TTC549 (cell line): ENCODE measurements around the gene NR2F2.

Source experiments
- FAIRE-seq: peaks from 2 replicates; lab custom pipeline; 2012; peaks lifted over from hg19 to GRCh38; lab: Jason Lieb, UNC

Gene NR2F2

DNA sequence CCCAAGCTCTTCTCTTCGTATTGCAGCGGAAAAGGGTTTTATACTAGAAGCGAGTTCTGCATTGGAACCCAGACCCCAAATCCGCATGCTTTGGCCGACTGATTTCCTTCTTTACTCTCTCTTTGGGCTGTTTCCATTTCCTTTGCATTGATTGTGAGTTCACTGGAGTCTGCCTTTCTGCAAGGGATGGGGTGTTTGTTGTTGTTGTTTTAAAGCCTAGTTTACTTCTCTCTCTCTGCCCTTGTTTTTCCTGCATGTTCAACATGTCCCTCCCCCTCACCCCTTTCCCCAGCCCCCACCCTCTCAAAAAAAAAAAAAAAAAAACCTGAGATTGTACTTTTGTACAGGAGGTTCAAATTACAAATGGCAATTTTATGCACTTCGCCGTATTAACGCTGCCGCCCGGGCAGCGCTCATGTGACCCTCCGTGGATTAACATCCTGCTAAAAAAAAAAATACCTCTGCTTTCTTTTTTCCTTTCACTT is 2.2 kb downstream of the NR2F2 start:
- no peak for FAIRE-seq

DNA sequence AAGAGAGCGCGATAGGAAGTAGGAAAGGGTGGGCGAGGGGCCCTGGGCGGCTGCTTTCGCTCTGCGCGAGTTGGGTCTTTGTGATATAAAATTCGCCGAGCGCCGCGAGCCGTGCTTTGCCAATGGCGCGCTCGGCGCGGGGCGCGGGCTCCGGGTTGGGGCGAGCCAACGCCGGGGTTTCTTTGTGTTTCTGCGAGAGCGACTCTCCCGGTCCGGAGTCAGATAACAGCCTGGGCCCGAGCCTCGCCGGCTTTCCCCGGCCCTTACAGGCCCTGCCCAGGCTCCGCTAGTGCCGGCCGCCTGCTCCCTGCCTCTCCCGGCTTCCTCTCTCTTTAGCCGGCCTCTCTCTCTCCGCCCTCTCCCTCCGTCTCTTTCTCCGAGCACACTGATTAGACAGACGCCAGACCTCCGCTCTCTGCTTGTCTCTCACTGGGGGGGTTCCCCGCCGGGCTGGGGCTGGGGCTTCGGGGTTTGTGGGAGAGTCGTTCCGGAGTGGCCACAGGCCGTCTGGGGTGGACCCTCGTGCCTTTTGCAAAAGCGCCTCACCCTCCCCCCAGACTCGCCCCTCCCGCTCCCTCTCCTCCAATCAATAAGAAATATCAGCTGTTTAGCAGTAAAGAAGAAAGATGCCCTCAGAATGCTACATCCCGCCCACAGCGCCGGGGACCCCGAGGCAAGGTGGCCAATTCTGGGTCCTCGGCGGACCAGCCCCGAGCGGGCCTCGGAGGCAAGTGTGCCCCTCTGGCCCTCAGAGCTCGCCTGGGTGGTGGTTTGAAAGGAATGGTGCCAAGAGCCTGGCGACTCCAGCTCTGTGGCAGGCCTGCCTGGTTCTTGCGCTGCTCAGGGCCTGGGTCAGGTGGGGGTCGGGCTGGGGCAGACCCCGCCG is 2.9 kb downstream of the NR2F2 start:
- FAIRE-seq: no peak

DNA sequence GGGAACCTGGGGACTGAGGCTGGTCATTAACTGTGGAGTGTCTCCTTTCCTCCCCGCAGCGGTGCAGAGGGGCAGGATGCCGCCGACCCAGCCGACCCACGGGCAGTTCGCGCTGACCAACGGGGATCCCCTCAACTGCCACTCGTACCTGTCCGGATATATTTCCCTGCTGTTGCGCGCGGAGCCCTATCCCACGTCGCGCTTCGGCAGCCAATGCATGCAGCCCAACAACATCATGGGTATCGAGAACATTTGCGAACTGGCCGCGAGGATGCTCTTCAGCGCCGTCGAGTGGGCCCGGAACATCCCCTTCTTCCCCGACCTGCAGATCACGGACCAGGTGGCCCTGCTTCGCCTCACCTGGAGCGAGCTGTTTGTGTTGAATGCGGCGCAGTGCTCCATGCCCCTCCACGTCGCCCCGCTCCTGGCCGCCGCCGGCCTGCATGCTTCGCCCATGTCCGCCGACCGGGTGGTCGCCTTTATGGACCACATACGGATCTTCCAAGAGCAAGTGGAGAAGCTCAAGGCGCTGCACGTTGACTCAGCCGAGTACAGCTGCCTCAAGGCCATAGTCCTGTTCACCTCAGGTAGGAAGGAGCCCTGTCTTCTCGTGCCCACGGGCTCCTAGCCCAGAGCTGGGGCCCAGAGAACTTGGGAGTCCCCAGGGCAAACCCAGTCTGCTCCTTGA is 3.7 kb downstream of the NR2F2 start:
- no peak for FAIRE-seq

DNA sequence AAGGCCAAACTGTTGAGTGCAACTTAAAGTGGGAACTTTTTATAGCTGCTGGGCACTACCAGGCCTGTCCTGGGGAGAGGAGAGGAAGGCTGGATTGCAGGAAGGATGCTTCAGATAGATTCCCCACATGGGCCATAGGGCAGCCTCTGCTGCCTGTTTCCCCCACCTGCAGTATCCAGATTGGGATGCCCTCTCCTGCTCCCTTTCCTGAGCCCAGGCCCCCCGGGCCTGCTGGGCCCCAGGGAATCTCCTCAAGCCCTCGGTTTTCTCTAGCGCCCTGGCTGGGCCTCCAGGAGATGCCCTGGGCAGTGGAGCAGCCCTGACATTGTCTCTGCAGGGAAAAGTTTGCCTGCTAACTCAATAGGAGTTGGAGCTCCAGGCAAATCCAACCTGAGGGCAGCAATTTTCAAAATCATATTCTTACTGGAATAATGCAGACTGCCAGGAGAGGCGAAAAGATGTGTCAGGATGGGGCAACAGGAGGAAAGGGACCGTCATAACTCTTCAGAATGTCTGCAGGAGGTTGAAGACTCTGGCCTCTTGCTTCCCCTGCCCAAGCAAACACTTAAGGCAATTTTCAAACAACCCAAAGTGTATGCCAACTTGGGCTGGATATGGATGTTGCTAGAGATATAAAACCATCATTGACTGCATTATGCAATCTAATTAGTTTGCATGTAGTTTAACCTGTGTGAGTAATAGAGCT is 4.4 kb downstream of the NR2F2 start:
- no peak for FAIRE-seq

DNA sequence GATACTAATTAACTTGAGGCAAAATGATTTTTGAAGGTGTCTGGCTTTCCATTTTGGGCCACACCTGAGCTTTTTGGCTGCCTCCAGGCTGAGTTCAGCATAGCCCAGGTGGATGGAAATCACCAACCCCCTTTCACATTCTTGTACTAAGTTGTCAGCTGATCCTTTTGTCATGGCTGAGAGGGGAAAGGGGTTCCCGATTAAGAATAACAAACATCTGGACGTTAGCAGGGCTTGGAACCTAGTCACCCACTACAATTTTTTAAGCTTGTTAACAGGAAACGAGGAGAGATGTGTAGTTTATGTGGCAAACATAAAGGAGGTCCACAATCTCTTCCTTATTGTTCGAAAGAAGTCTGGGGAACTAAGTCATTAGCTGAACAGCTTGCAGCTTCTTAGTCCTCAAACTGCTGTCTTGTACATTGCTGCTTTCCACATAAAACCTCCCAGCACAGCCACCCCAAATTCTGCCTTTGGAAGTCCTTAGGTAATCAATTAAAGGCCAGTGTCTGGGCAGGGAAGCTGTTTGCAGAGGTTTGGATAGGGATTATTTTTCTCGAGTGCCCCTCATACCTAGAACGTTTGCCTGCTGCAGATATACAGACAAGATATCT is 5.0 kb downstream of the NR2F2 start:
- no peak for FAIRE-seq

DNA sequence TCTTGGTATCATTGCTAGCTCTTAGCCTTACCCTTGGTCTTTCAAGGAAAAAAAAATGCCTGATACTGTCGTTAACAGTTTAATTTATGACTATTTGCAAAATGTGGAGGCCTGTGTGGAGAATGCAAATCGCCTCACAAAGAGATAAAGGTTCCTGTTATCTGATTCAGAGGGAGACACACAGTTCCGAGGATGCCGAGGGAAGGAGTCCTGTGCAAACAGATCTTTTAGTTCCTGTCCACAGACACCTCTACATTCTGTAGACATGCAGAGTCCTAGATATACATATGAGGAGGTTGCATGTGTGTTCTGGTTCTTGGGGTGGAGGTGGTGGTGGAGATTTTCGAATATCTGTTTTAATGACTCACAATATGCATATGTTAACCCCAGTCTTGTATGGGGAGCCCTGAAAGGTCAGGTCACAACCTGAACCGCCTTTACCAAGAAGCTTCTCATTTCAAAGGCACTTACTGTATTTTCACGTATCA is 5.7 kb downstream of the NR2F2 start:
- no peak for FAIRE-seq

DNA sequence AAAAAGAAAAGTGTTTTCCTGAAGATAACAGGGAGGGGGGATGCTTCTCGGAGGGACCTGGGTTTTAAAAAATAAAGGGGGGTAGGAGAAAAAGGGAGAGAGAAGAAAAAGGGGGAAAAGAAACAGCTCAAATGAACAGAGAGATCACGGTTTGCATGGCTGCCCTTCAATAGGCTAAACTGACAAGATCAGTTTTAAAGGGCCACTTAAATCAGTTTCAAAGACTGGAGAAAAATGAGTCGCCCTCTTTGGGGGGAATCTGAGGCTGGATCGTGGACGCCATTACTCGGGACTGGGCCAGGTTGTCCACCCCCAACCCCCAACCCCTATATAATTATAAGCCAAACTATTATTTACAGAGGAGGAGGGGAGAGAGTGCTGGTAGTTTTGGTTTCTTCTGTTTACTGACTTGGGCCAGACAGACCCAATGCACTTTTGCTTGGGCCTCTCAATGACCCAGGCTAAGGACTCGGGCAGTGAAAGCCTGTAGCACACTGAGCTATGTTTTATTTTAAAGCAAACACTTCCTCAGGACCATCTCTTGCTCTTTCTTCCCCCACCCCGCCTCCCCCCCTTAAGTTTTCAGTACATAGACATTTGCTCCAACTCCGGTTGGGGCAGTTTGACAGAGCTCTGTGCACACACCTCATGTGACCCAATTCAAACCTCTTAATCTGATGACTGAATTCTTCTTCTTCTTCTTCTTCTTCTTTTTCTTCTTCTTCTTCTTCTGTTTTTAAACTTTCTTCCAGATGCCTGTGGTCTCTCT is 6.3 kb downstream of the NR2F2 start:
- FAIRE-seq: no peak

DNA sequence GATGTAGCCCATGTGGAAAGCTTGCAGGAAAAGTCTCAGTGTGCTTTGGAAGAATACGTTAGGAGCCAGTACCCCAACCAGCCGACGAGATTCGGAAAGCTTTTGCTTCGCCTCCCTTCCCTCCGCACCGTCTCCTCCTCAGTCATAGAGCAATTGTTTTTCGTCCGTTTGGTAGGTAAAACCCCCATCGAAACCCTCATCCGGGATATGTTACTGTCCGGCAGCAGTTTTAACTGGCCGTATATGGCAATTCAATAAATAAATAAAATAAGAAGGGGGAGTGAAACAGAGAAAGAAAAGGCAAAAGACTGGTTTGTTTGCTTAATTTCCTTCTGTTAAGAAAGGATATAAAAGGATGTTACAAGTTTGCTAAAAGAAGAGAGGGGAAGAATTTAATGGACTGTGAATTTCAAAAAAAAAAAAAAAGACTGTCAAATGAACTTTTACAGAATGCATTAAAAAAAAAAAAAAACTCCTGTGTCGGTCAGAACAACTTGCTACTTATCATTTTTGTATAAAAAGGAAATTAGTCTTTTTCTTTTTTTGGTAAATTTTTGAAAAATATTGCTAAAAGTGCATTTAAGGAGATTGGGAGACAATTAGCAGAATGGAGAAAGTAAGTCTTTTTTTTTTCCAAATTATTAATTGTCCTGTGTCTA is 7.0 kb downstream of the NR2F2 start:
- no peak for FAIRE-seq

DNA sequence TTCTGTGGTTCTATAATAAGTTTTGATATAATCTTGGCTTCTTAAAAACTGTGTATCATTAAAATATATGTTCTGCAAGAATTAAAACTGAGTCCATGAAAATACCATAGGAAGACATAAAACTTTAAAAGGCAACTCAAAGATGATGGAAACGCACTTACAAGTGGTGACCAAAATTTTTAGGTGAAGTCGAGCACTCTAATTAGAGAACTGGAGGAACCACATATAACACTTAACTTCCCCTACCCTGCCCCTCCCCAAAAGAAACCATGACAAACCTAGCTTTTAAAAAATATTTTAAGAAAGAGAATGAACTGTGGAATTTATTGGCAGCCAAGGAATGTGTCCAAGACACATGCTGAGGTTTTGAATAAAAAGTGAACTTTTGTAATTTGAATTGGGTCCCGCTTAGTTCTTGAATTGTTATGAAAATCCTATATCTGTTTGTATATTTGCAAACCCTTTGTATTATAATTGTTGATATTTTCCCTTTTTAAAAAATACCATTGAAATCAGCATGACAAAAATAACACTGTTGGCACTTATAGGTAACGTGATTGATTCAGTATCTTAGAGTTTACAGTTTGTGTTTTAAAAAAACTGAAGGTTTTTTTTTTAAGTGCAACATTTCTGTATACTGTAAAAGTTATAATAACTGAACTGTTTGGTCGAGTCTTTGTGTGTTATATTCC is 7.7 kb downstream of the NR2F2 start:
- FAIRE-seq: no peak

DNA sequence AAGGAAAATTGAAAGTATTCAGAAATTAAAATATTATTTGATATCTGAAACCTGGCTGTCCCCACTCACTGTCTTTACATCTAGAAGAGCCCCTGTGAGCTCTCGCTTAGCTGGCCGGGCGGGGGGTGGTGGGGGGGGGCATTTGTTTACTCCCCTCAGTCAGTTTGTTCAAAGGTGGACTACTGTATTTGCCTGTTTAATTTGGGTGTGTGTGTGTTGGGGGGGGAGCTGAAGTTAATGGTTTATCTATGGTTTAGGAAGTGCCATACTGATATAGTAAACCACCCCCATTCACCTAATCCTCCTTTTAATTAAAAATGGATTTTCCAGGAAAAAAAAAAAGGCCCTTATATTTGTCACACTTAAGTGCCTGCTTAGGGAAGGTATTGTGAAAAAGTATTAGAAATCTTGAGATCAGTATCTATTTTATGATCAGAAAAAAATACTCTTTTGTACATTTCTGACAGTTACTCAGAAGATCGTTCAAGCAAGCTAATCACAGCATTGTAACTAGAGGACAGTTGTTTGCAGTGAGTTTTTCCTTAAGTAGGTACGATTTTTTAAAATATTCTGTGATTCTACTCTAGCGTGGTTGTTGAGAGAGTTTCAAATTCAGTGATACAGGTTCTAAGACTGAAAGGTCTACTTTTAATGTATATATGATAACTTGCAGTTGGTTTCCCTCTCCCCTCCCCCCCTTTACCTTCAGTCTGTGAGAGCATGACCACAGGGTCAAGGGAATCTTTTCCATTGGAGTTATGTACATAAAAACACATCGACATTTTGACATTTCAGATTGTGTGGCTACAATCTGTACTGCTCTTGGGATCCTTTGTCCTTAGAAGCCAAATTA is 8.5 kb downstream of the NR2F2 start:
- FAIRE-seq: no peak

DNA sequence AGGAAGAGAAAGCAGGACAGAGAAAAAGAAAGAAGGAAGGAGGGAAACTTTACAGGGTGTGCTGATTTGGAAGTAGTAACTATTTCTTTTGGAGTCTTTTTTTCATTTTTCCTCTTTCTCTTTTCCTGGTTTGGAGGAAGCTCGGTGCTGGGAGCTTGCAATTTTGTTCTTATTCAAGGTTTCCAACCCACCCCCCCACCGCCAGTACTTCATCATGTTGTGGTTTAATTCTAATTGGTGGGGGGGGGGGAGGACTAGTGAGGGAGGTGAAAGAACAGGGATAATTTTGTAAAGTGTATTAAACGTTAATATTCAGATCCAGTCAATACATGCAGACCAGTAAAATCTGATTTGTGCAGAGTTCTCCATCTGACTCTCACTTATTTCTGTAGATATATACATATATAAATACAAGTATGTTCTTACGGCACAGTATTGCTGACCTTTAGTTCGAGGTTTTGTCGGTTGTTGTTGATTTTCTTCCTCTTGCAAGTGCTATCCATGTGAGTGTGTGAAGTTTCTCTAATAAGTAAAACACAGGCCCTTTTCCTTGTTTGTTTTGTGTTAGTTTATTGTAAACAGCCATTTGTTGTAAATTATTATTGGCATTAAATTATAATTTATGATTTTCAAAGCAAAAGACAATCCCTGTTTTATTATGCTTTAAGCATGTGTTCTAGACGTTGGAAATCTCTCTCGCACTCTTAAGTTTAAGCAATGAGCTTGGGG is 9.3 kb downstream of the NR2F2 start:
- no peak for FAIRE-seq

DNA sequence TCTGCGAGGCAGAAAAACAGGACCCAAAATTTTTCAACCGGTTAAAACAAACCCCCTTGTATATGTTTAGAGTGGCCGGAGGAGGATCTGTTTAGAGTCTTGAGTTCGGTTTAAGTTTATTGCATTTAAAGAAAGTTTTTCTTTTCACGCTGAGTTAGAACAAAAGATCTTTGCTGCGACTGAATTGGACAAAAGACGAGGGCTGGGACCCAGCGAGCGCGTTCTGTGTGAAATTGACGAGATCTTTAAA is 9.8 kb downstream of the NR2F2 start:
- no peak for FAIRE-seq

DNA sequence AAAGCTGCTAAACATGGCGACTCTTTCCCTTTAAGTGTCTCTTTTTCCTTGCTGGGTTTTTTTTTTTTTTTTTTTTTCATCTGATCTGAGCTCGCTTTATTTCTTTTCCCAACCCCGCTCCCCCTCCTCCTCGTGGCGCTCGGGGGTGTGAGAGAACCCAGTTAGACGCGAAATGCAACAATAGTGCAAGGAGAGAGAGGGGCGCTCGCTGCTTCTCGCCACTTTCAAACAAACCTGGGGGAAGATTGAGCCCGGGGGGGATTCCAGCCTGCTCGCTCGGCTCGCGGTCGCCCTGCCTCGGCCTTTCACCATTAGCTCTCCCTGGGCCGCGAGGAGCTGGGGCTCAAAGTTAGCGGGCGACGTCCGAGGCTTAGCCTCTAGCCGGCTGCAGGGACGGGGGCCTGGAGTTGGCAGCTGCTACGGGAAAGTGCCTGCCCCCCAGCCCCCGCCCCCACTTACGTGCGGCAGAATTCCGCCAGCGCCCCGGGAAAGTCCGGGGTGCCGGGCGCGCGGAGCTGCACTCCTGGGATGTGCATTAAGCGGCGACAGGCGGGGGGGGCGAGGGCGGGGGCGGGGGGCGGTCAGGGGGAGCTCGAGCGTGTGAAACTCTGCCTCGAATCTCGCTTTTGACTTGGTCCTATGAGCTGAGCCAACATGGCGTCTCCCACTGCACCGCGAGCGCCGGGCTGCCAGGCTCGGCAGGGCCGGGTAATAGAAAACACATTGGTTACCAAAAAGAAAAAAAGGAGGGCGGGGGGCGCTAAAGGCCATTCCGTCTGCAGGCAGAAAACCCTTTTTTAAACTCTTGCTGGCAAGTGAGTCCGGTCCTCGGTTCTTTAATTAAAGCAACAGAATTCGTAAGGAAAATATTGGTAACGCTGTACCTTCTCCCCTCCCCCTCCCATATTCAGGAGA is 10.4 kb downstream of the NR2F2 start:
- no peak for FAIRE-seq

DNA sequence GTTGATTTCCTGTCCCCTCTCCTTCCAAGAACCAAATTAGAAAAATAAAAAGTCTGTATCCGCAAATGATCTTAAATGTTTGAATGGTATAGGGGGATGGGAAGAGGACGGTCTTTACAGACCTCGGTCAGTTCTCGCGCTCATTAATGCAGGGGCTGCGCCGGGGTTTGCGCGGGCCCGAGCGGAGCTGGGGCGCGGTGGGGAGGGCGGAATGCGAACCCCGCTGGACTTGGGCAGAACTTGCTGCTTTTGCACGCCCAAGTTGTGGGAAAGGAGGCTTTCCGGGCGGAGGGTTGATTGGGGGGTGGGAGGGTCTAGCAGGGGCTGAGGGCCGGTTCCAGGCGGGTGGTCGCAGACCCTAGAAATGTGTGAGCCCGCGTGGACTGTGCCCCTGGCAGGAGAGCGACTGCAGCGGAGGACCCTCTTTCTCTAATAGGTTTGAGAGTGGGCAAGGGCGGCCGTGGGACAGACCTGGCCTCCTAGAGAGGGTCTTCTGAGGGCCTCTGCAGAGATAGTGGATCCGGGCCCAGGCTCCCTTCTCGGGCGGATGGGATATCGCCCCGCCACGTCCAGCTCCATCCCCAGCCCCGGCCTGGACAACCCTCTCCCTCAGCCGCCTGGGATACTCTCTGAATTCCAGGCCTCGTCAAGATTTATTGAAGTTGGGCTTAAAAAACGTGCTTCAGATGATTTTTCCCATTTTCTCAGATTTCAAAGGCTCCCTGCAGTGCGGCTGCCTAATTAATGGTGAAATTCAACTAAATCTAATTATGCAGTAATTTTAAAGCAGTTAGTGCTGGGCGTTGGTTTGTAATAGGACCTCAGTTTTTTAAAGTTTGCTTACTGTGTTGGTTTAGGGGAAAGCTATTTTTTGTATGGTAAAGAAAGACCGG is 11.3 kb downstream of the NR2F2 start:
- no peak for FAIRE-seq

DNA sequence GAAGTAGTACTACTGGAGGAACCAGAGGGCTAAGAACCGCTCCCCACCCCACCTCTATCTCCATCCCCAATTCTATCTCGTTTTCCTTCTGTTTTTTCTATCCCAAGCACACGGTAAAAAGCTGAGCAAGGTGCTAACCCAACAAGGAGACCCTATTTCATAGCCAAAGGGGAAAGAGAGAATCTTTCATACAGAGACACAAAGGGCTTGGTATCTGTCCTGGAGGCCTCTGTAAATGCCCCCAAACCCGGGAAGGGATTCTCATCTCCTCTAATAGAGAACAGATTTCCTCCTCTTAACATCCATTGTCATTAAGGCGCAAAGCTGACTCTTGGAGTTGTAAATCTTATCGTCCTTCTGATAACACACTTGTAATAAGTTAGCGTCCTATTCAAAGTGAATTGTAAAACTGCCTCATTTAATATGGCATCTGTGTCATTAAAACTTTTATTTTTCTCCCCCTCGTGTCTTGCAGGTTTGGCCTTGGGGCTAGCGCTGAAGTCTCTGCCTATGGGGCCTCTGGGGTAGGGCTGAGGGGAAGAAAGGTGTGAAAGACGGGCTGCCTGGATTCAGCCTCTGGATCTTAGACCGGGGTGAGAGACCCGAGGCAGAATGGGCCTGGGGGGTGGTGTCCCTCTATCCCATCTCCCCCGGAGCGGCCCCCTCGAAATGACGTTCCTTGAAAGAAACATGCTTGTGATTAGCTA is 12.1 kb downstream of the NR2F2 start:
- no peak for FAIRE-seq
